Endodermal cell (in vitro differentiated cells): ENCODE data around the gene ISYNA1. TPM values are rescaled to one million over a fixed set of nuclear protein-coding genes. Genes with fewer than 3 reads are reported as not detected.

Source experiments
- DNase-seq: peaks from one replicate; pipeline ENCODE4 v3.0.0-alpha.2; 2017
- H3K27ac ChIP-seq: 2 replicates; pipeline ENCODE4 v1.5.1; 2013; ENCODE audit warnings: mild to moderate bottlenecking, low read depth, low read length, moderate library complexity
- H3K27me3 ChIP-seq: 2 replicates; pipeline ENCODE4 v1.6.1; 2013; ENCODE audit warnings: mild to moderate bottlenecking, low read length, moderate library complexity; ENCODE audit not compliant: insufficient read depth, control insufficient read depth, poor library complexity, severe bottlenecking
- H3K36me3 ChIP-seq: 2 replicates; pipeline ENCODE4 v1.7.0; 2013; ENCODE audit warnings: mild to moderate bottlenecking, low read length, moderate library complexity; ENCODE audit not compliant: control insufficient read depth, insufficient read depth
- H3K4me1 ChIP-seq: one replicate; pipeline ENCODE4 v1.7.0; 2013; ENCODE audit warnings: low read length; ENCODE audit not compliant: control insufficient read depth, insufficient read depth
- H3K4me3 ChIP-seq: 2 replicates; pipeline ENCODE4 v1.5.1; 2013; ENCODE audit warnings: mild to moderate bottlenecking, low read length, moderate library complexity
- H3K9ac ChIP-seq: 2 replicates; pipeline ENCODE4 v1.6.1; 2013; ENCODE audit warnings: mild to moderate bottlenecking, low read length, moderate library complexity; ENCODE audit not compliant: poor library complexity, severe bottlenecking; ENCODE audit errors: extremely low read depth
- H3K9me3 ChIP-seq: 2 replicates; pipeline ENCODE4 v1.6.1; 2013; ENCODE audit warnings: mild to moderate bottlenecking, low read length, moderate library complexity; ENCODE audit not compliant: control insufficient read depth
- H3K27ac Mint-ChIP-seq: 2 replicates; pipeline ENCODE4 v1.8.0; 2020; ENCODE audit warnings: mixed read lengths
- H3K27me3 Mint-ChIP-seq: 2 replicates; pipeline ENCODE4 v1.8.0; 2021; ENCODE audit warnings: mild to moderate bottlenecking, mixed read lengths; ENCODE audit not compliant: insufficient read depth
- H3K36me3 Mint-ChIP-seq: 2 replicates; pipeline ENCODE4 v1.8.0; 2020; ENCODE audit warnings: low read depth, mixed read lengths
- H3K4me1 Mint-ChIP-seq: 2 replicates; pipeline ENCODE4 v1.8.0; 2020; ENCODE audit warnings: mixed read lengths
- H3K4me3 Mint-ChIP-seq: 2 replicates; pipeline ENCODE4 v1.8.0; 2020; ENCODE audit warnings: mild to moderate bottlenecking, moderate library complexity, mixed read lengths
- H3K9me3 Mint-ChIP-seq: 2 replicates; pipeline ENCODE4 v1.8.0; 2020; ENCODE audit warnings: mild to moderate bottlenecking, mixed read lengths
- CTCF ChIP-seq: fragments of 200-600 bp; sonication (generic); conservative IDR thresholded peaks from 2 replicates; pipeline ENCODE4 v1.5.0; 2021; ENCODE audit warnings: antibody characterized with exemption, mild to moderate bottlenecking
- WGBS, 2 experiments: methylation state at CpG; one replicate each; pipeline versions ENCODE4 v1.1.5 to v1.1.7; 2013; ENCODE audit warnings: missing lambda C conversion rate in 2 of 2, mixed read lengths in 1 of 2; ENCODE audit not compliant: insufficient coverage in 1 of 2, insufficient read length in 1 of 2; 5-methylcytosine and 5-hydroxymethylcytosine counted together
- microRNA-seq: library from miRNA; unstranded; fragments of <30 nt; microRNA quantifications from one replicate; pipeline ENCODE4 v1.2.0, GENCODE V29; 2020; ENCODE audit warnings: borderline microRNAs expressed
- total RNA-seq, 2 donors: library from RNA; stranded (reverse); fragmentation: NEBNext Ultra II Directional in 1 of 2; extraction: Animal tissue kit (Norgen Biotek cat#: 25700) in 1 of 2; gene quantifications; 2 replicates in 1 of 2; 3 replicates in 1 of 2; pipeline ENCODE4 v1.2.1, GENCODE V29; 2021

ISYNA1 gene
- total RNA-seq, 2 donors from 2014 or later = 156 to 212 TPM

DNA sequence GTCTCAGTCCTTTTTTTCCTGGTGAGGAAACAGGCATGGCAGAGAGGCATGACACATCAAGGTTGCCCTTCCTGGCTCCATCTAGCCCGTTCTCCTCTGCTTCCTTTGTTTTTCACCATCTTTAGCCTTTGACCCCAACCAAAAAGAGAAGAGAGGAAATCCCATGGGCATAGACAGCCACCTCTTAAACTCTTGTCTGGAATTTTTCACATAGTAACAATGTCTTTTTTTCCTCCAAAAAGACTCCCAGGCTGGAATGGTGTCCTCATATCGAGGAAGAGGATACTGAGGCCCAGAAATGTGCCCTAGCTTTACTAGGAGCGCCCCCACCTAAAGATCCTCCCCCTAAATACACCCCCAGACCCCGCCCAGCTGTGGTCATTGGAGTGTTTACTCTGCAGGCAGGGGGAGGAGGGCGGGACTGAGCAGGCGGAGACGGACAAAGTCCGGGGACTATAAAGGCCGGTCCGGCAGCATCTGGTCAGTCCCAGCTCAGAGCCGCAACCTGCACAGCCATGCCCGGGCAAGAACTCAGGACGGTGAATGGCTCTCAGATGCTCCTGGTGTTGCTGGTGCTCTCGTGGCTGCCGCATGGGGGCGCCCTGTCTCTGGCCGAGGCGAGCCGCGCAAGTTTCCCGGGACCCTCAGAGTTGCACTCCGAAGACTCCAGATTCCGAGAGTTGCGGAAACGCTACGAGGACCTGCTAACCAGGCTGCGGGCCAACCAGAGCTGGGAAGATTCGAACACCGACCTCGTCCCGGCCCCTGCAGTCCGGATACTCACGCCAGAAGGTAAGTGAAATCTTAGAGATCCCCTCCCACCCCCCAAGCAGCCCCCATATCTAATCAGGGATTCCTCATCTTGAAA is 52.0 kb downstream of the ISYNA1 start, which contains the start of gene GDF15:
GDF15 (plus strand) TSS at position 484 of the 868 bp plus-strand sequence; CDS start at position 516, 32 bp downstream.
- Mint-ChIP-seq H3K4me1 (peaks cover 2% of the 10 kb centered on the region), H3K27ac (no peak within 1 kb of the TSS), H3K9me3 (no peaks in the 10 kb centered on the region), H3K27me3 (peaks cover 42% of the 10 kb centered on the region), H3K4me3 (peak within 1 kb of the TSS; percentile 14), H3K36me3 (no peaks in the 10 kb centered on the region)
- Histone ChIP-seq H3K36me3 (no peaks in the 10 kb centered on the region), H3K4me1 (no peaks in the 10 kb centered on the region), H3K27me3 (peaks cover 22% of the 10 kb centered on the region), H3K9ac (no peak within 1 kb of the TSS), H3K27ac (peak within 1 kb of the TSS; percentile 24), H3K4me3 (no peak within 1 kb of the TSS), H3K9me3 (no peaks in the 10 kb centered on the region)
- TF ChIP-seq CTCF = peak; percentile 82
- WGBS, 2 experiments = 72 to 77% methylated on average over 22 to 32 of the region's 33 CpGs
- DNase-seq = peak; percentile 92

DNA sequence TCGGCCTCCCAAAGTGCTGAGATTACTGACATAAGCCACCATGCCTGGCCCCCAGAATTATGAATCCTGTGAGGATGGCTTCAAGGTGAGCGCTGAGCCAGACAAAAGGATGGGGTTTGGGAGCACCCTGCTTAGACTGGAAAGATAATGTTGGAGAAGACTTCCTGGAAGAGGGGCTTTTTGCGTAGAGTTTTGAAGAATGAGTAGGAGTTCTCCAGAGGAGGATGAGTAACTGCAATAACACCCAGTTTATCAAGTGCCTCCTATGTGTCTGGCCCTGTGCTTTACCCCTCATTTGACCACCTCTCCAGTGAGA is 52.6 kb downstream of the ISYNA1 start:
- 91 to 100% methylated on average over 3 of the region's 3 CpGs for WGBS, 2 experiments
- Histone ChIP-seq H3K4me1 (no peaks in the 10 kb centered on the region), H3K27ac (no peak overlapping the region), H3K27me3 (peaks cover 22% of the 10 kb centered on the region), H3K9me3 (no peaks in the 10 kb centered on the region), H3K4me3 (no peak overlapping the region), H3K9ac (no peak overlapping the region), H3K36me3 (no peaks in the 10 kb centered on the region)
- peaks cover 38% of the 10 kb centered on the region for H3K27me3 Mint-ChIP-seq
- no peaks in the 10 kb centered on the region for H3K9me3 Mint-ChIP-seq
- no peak overlapping the region for H3K27ac Mint-ChIP-seq
- H3K4me3 Mint-ChIP-seq = no peak overlapping the region
- DNase-seq = no peak
- no peak for TF ChIP-seq CTCF
- peaks cover 4% of the 10 kb centered on the region for H3K4me1 Mint-ChIP-seq
- H3K36me3 Mint-ChIP-seq = no peaks in the 10 kb centered on the region

DNA sequence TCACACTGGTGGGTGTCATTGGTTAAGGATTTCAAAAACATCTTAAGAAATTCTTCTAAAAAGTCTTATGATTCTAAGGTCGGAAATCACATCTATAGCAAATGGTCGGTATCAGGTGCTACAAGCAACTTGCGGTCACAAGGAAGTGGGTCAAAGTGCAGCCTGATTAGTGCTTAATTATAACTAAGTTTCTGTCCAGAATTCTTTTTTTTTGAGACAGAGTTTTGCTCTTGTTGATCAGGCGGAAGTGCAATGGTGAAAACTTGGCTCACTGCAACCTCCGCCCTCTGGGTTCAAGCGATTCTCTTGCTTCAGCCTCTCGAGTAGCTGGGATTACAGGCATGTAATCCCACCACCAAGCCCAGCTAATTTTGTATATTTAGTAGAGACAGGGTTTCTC is 53.2 kb downstream of the ISYNA1 start:
- WGBS, 2 experiments = 94 to 96% methylated on average over 6 to 7 of the region's 7 CpGs
- Mint-ChIP-seq H3K4me1 (peaks cover 8% of the 10 kb centered on the region), H3K4me3 (no peak overlapping the region), H3K27me3 (peaks cover 36% of the 10 kb centered on the region), H3K9me3 (no peaks in the 10 kb centered on the region), H3K27ac (no peak overlapping the region), H3K36me3 (no peaks in the 10 kb centered on the region)
- Histone ChIP-seq H3K36me3 (no peaks in the 10 kb centered on the region), H3K9ac (no peak overlapping the region), H3K4me3 (no peak overlapping the region), H3K4me1 (no peaks in the 10 kb centered on the region), H3K27me3 (peaks cover 22% of the 10 kb centered on the region), H3K9me3 (no peaks in the 10 kb centered on the region), H3K27ac (no peak overlapping the region)
- no peak for TF ChIP-seq CTCF
- DNase-seq = no peak

Small RNAs within 50 kb of the gene (microRNA-seq; reads per million reads assigned to microRNA genes)
- gene MIR3189 = not detected

Other genes with a start within 250 kb of the ISYNA1 start
- gene MPV17L2, start 244.9 kb downstream of the ISYNA1 start, total RNA-seq = 10 to 100 TPM; 20.9 to 21.8 TPM
- gene RAB3A, start 234.1 kb downstream of the ISYNA1 start, total RNA-seq = 1 to 10 TPM; 3.6 to 3.9 TPM
- 1 to 10 TPM; 1.1 to 2.4 TPM for gene PDE4C, start 211.7 kb downstream of the ISYNA1 start, total RNA-seq
- 1 to 10 TPM; 2.4 to 3.3 TPM for gene IQCN, start 163.7 kb downstream of the ISYNA1 start, total RNA-seq
- gene JUND, start 156.5 kb downstream of the ISYNA1 start, total RNA-seq = 100 to 1,000 TPM; 112 to 148 TPM
- gene LSM4, start 115.1 kb downstream of the ISYNA1 start, total RNA-seq = 100 to 1,000 TPM; 252 to 276 TPM
- gene PGPEP1, start 97.5 kb downstream of the ISYNA1 start, total RNA-seq = 1 to 10 TPM; 7.7 to 9.0 TPM
- gene GDF15, start 52.0 kb downstream of the ISYNA1 start, total RNA-seq = 1 to 10 TPM in 1 of 2 donors, under 1 TPM in 1; 0.90 to 2.2 TPM
- gene LRRC25, start 40.5 kb downstream of the ISYNA1 start, total RNA-seq = not detected
- 10 to 100 TPM; 35.9 to 43.5 TPM for gene SSBP4, start 18.7 kb downstream of the ISYNA1 start, total RNA-seq
- 10 to 100 TPM; 10.9 to 15.4 TPM for gene ELL, start 83.9 kb upstream of the ISYNA1 start, total RNA-seq
- 100 to 1,000 TPM; 277 to 336 TPM for gene FKBP8, start 105.4 kb upstream of the ISYNA1 start, total RNA-seq
- 100 to 1,000 TPM; 108 to 115 TPM for gene KXD1, start 119.7 kb upstream of the ISYNA1 start, total RNA-seq
- gene UBA52, start 133.7 kb upstream of the ISYNA1 start, total RNA-seq = 1,000 to 10,000 TPM; 1,143 to 1,222 TPM
- 10 to 100 TPM; 76.9 to 83.9 TPM for gene REX1BD, start 150.7 kb upstream of the ISYNA1 start, total RNA-seq
- 10 to 100 TPM; 10.4 to 10.5 TPM for gene CRLF1, start 168.7 kb upstream of the ISYNA1 start, total RNA-seq
- 1 to 10 TPM; 5.0 to 7.2 TPM for gene TMEM59L, start 174.7 kb upstream of the ISYNA1 start, total RNA-seq
- 10 to 100 TPM in 1 of 2 donors, 1 to 10 TPM in 1; 9.4 to 11.2 TPM for gene KLHL26, start 198.9 kb upstream of the ISYNA1 start, total RNA-seq
- 10 to 100 TPM; 26.6 to 29.7 TPM for gene CRTC1, start 245.5 kb upstream of the ISYNA1 start, total RNA-seq